ENCODE data around the gene CFAP74.

GRCh38 chr1:2053217-2053616 lies 49.6 kb upstream of the CFAP74 start:
- TF ChIP-seq CTCF (conservative IDR thresholded peaks at IDR 0.05; ENCODE audit: low read length) (no peak), EZH2phosphoT487 (IDR thresholded peaks at IDR 0.05; ENCODE audit: borderline replicate concordance) (no peak)
